Loucy (cell line): Measurements from ENCODE around the gene MYOM1.

Experiments
- EZH2phosphoT487 ChIP-seq: fragments of 200-600 bp; IDR thresholded peaks from 2 replicates; pipeline ENCODE4 v1.6.1; 2018; ENCODE audit warnings: antibody characterized with exemption, mild to moderate bottlenecking, moderate library complexity, borderline replicate concordance
- TF ChIP-seq, protein P1 (sequence below): fragments of 200-600 bp; sonication (generic); conservative IDR thresholded peaks from 2 replicates; pipeline ENCODE4 v1.5.1; 2014; ENCODE audit warnings: mild to moderate bottlenecking, antibody characterized with exemption, low read length

DNA sequence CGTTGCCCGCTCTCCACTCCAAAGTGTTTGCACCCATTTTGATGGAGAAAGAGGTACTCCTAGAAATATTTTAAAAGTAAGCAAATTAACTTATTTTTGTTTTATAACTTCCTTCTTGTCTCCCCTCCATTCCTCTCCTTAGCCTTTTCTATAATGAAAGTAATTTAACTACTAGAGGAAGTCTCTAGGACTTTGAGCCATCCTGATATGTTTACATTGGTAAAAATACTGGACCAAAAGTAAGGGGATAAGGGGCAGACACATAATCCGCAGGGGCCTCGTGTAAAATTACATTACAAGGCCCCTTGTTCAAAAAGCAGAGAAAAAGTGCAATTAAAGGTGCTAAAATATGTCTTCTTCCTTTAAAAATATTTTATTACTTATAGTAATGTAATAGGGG lies 55.4 kb downstream of the MYOM1 start:
- TF ChIP-seq, protein P1, sequence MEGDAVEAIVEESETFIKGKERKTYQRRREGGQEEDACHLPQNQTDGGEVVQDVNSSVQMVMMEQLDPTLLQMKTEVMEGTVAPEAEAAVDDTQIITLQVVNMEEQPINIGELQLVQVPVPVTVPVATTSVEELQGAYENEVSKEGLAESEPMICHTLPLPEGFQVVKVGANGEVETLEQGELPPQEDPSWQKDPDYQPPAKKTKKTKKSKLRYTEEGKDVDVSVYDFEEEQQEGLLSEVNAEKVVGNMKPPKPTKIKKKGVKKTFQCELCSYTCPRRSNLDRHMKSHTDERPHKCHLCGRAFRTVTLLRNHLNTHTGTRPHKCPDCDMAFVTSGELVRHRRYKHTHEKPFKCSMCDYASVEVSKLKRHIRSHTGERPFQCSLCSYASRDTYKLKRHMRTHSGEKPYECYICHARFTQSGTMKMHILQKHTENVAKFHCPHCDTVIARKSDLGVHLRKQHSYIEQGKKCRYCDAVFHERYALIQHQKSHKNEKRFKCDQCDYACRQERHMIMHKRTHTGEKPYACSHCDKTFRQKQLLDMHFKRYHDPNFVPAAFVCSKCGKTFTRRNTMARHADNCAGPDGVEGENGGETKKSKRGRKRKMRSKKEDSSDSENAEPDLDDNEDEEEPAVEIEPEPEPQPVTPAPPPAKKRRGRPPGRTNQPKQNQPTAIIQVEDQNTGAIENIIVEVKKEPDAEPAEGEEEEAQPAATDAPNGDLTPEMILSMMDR, result no peak
- no peak for TF ChIP-seq EZH2phosphoT487
